ENCODE measurements around the gene TMEM151B.

Gene TMEM151B

GRCh38 chr6:44277763-44278162 is 7.5 kb downstream of the TMEM151B start:
- DNase-seq = no peak

GRCh38 chr6:44278315-44278714 is 8.1 kb downstream of the TMEM151B start:
- DNase-seq = no peak

DNA sequence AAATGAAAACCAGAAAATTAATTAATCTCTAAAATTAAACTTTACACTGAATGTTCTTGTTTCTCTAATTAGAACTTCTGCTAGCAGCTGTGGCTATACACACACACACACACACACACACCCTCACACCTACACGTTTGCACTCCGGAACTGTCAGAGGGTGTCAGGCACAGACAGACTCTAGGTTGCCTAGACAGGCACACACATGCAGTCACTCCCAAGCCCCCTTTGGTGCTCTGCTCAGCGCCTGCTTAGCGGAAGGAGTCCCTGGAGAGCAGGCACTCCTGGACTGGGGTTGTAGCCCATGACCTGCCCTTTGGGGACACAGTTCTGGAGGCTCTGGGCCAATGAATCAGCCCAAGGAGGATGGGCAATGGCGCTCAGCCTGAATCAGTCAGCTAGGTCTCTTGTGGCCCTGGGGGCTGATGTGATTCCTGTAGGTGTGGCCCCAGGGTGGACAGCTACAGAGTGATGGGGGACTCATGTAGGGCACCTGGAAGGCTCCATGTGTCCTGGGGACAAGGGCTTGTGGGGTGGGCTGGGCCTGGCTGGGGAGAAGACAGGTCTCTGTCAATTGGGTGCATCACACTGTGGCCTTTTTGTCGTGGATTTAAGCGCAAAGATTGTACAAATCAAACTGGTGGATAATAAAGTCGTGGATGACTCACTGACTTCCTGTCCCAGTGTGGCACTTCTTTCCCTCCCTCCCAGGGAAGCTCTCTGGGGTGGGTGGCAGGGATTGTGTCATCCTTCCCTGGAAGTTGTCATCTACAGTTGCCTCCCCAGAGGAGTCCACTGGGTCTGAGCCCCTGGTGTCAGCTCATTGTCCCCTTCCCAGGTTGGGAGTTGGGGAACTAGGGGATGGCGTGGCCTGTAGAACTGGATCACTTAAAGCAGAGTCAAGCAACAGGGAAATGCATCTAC is 8.8 kb downstream of the TMEM151B start:
- DNase-seq = peak in 12 of 56 donors; percentile 17 to 51 (median 30)

- peak in 6 of 56 donors; percentile 12 to 32 (median 28) for DNase-seq
Measured at GRCh38 chr6:44284121-44284520, 13.9 kb downstream of the TMEM151B start.

- no peak for DNase-seq
Measured at GRCh38 chr6:44284867-44285266, 14.6 kb downstream of the TMEM151B start.

GRCh38 chr6:44285552-44286284 is 15.5 kb downstream of the TMEM151B start:
- DNase-seq = no peak

- no peak for DNase-seq
Measured at GRCh38 chr6:44286285-44286565, 16.0 kb downstream of the TMEM151B start.

DNA sequence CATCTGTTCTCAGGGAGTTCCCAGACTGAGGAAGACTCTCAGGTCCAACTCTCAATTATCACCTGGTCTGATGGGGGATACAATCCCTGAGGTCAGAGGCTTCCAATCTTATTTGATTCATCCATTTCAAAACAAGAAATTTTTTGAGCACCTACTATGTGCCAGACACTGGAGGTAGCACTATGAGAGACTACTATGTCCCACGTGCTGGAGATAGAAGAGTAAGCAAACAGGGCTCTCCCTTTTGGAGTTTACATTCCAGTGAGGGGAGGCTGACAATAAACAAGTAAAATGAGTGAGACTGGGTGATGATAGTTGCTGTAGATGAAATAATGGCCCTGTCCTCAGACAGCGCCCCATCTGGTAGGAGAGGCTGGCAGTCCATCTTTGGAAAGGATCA is 16.5 kb downstream of the TMEM151B start:
- no peak for DNase-seq

DNA sequence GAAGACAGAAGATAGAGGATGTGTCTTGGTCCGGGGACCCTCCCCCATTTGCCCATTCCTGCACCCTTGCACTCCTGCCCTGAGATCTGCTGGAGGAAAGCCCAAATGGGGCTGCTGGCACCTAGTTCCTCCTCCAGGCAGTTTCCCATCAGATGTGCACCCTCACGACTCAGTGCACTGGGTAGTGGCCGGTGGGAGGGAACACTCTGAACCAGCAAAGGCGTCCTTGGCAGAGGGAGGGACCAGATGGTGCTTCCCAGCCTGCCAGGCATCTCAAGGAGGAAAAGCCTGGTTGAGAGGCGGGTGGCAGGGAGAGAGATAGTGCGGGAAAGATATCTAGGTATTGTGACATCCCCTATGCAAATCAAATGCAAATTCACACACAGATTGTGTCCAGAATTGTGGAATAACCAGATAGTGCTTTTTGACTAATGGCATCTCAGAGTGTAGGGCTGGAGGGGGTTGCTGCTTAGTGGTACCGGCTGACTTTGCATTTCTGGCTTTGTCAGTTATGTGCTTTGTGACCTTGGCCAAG is 19.5 kb downstream of the TMEM151B start:
- DNase-seq = peak in 29 of 56 donors; percentile 9 to 77 (median 46)

DNA sequence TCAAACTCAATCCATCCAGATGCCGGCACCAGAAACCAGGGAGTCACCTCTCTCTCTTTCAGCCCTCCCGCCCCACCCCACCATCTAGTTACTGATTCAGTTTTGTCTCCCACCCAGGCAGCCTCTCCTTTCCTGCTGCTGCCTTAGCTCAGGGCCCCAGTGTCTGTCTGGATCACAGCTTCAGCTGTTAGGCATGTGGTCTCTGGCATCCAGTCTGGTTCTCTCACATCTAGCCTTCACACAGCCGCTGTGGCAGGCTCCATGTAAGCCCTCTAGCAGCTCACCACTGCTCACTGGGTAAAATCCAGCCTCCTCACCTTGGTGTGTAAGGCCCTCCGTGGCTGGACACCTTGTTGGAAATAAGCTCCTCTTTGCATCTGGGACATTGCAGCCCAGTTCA is 21.6 kb downstream of the TMEM151B start:
- no peak for DNase-seq

DNA sequence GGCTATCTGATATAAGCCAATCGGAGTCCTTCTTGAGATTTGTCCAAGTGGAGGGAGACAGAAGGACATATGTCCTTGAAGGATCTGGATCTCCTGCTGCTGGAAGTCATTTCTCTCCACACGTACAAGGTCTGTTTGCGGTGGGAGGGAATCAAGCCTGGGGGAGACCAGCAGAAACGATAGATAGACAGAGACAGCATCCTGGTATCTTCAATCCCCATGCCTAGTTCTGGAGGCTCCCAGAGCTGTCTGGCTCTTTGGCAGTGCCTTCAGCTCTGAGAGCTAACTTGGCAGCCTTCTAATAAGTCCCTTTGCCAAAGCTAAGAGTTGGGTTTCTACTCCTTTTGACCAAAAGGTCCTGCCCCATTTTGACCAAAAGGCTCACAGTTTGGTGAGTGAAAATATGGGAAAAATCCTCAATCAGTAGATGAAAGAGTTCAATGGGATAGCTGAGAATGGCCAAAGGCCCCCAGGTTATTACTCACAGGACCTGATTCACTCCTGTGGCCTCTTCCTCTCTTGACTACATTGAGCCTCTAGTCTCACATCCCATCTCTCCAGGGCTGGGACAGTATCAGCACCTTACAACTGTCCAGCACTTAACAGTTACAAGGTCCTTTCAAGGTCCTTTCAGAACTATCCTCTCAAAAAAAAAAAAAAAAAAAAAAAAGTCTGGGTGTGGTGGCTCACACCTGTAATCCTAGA is 22.6 kb downstream of the TMEM151B start:
- no peak for DNase-seq

- no peak for DNase-seq
Measured at GRCh38 chr6:44294832-44295791, 24.9 kb downstream of the TMEM151B start.

- DNase-seq = peak in 25 of 56 donors; percentile 13 to 66 (median 39)
Measured at GRCh38 chr6:44297063-44298038, 27.1 kb downstream of the TMEM151B start.

DNA sequence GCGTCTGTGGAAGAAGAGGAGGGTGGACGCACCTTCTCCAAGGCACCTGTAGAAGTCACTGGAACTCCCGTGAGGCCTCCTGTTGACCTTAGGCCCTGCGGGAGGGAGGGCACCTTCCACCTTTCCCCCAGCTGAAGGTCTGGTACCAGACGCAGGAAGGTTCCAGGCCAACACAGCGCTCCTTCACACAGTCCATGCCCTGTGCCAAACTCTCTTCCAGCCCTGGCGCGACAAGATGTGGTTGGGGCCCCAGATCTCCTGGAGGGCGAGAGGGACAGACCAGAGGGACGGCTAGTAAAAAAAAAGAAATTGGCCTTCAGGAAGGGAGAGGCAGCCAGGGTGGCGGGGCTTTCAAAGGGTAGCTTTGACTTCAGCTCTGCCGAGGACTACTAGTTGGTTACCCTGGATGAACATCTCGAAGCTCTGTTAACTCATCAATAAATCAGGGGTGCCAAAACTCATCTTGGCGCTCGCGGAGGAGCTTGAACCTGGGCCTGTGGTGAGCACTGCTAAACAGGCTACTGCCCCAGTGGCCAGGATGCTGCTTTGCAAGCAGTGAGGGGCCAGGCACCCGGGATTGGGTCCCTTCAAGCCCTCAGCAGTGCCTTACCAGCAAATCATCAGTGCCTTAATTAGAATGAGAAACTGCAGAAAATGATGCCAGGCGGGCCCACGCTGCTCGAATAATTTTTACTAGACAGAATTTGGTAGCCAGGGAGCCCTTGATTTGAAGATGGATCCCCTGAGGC is 28.0 kb downstream of the TMEM151B start:
- DNase-seq = peak in 3 of 56 donors; percentile 12 to 31 (median 18)

DNA sequence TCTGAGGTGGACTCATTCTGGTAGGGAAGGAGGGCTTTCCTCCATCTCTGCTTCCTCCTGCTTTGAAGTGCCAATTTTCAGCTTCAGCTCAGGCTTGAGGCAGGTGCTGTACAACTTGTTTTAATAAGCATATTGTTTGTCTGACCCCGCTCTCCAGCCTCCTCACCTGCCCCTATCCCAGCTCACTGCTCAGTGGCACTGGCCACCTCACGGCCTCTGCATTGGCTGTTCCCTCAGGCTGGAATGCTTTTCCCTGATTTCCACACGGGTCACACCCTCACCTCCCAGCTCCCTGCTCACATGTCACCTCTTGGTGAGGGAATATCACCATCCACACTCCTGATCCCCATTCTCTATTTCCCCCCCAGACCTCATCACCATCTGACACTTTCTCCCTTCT is 28.6 kb downstream of the TMEM151B start:
- no peak for DNase-seq

DNA sequence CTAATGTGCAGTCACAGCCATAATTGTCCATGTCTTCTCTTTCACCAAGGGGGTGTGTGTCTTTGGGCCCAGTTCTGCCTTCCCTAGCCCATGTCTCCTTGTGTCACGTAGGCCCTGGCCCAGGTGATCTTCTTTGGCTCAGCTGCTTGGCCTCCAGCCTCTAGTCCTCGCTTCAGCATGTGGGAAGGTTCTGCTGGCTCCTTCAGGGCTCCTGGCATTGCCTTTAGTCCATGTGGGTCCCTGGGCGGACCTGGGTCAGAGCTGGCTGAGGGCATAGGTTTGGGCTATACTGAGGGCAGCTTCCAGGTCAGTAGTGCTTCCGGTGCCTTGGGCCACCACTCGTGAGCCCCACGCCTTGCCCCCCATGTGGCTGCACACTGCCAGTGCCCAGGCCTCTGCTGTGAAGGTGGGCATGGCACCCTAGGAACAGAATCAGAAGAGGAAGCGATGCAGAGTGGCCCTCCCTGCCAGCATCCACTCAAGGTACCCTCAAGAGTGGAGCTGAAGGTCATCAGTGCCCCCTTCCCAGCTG is 30.1 kb downstream of the TMEM151B start:
- no peak for DNase-seq

DNA sequence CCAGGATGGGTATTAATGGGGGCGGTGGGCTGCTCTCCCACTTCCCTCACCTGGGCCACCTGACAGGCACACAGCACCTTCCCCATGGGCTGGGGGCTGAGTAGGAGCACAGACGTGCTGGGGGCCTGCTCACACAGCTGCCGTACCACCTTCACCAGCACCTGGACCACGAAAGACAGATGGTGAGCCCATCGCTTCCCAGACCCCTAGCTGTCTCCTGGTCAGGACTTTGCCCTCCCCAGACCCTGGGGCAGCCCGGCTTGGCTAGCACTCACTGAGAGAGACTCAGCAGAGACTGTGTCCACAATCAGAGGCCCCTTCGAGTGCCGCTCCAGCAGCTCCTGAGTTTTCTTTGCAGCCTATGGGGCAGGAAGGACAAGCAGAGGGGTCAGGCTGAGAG is 30.9 kb downstream of the TMEM151B start:
- no peak for DNase-seq

Data from amygdala (tissue), 56 donors.